Neural progenitor cell (in vitro differentiated cells): Measurements from ENCODE around the gene ZNF883. TPM values are rescaled to one million over a fixed set of nuclear protein-coding genes. Genes with fewer than 3 reads are reported as not detected.
A peak's percentile ranks its signal among the peaks of the same experiment; 100 is the strongest.

Experiments used
- DNase-seq: peaks from one replicate; pipeline ENCODE4 v3.0.0-alpha.2; 2016; ENCODE audit warnings: low spot score
- H2AFZ ChIP-seq: fragments of 200-600 bp; sonication (generic); replicated peaks from 2 replicates; pipeline ENCODE4 v1.6.1; 2016; ENCODE audit warnings: antibody characterized with exemption
- H3F3A ChIP-seq: fragments of 200-600 bp; sonication (generic); 2 replicates; pipeline ENCODE4 v1.6.1; 2016; ENCODE audit warnings: antibody characterized with exemption, low read depth
- H3K27ac ChIP-seq: fragments of 200-600 bp; sonication (generic); 2 replicates; pipeline ENCODE4 v1.5.1; 2016; ENCODE audit warnings: mild to moderate bottlenecking
- H3K27me3 ChIP-seq: fragments of 200-600 bp; sonication (generic); 2 replicates; pipeline ENCODE4 v1.6.1; 2016; ENCODE audit warnings: mild to moderate bottlenecking, moderate library complexity
- H3K36me3 ChIP-seq: fragments of 200-600 bp; sonication (generic); 2 replicates; pipeline ENCODE4 v1.5.1; 2016
- H3K4me1 ChIP-seq: fragments of 200-600 bp; sonication (generic); 2 replicates; pipeline ENCODE4 v1.6.1; 2016; ENCODE audit warnings: mixed run types
- H3K4me2 ChIP-seq: fragments of 200-600 bp; sonication (generic); 2 replicates; pipeline ENCODE4 v1.6.1; 2016
- H3K4me3 ChIP-seq: fragments of 200-600 bp; sonication (generic); 2 replicates; pipeline ENCODE4 v1.5.1; 2016
- H3K79me2 ChIP-seq: fragments of 200-600 bp; sonication (generic); 2 replicates; pipeline ENCODE4 v1.6.1; 2016; ENCODE audit warnings: low read depth
- H3K9ac ChIP-seq: fragments of 200-600 bp; sonication (generic); 2 replicates; pipeline ENCODE4 v1.6.1; 2016
- H3K9me3 ChIP-seq: fragments of 200-600 bp; sonication (generic); 2 replicates; pipeline ENCODE4 v1.5.1; 2016; ENCODE audit warnings: low read depth
- H4K20me1 ChIP-seq: fragments of 200-600 bp; sonication (generic); 2 replicates; pipeline ENCODE4 v1.6.1; 2016; ENCODE audit warnings: low read depth
- H3K27ac Mint-ChIP-seq: 3 replicates; pipeline ENCODE4 v1.8.0; 2021; ENCODE audit warnings: mixed read lengths
- H3K27me3 Mint-ChIP-seq: 2 replicates; pipeline ENCODE4 v1.8.0; 2022; ENCODE audit warnings: low read depth, mild to moderate bottlenecking, inconsistent platforms, moderate library complexity, mixed read lengths; ENCODE audit not compliant: insufficient read depth
- H3K36me3 Mint-ChIP-seq: 3 replicates; pipeline ENCODE4 v1.8.0; 2021; ENCODE audit warnings: mixed read lengths
- H3K4me1 Mint-ChIP-seq: 3 replicates; pipeline ENCODE4 v1.8.0; 2021; ENCODE audit warnings: mixed read lengths
- H3K4me3 Mint-ChIP-seq: 3 replicates; pipeline ENCODE4 v1.8.0; 2021; ENCODE audit warnings: mild to moderate bottlenecking, moderate library complexity, mixed read lengths
- H3K9me3 Mint-ChIP-seq: 3 replicates; pipeline ENCODE4 v1.8.0; 2020; ENCODE audit warnings: mixed read lengths
- EZH2 ChIP-seq: fragments of 200-600 bp; sonication (generic); IDR thresholded peaks from 2 replicates; pipeline ENCODE4 v1.6.1; 2017; ENCODE audit warnings: antibody characterized with exemption, mild to moderate bottlenecking, moderate library complexity
- EZH2phosphoT487 ChIP-seq: fragments of 200-600 bp; sonication (generic); IDR thresholded peaks from 2 replicates; pipeline ENCODE4 v1.6.1; 2017; ENCODE audit warnings: antibody characterized with exemption
- total RNA-seq: library from RNA; depleted of rRNA; stranded (reverse); fragments of >200 nt; gene quantifications from 2 replicates; pipeline ENCODE4 v1.2.3, GENCODE V29; 2015; ENCODE audit warnings: low replicate concordance
- TF ChIP-seq, protein P1 (sequence below): fragments of 200-600 bp; sonication (generic); IDR thresholded peaks from 2 replicates; pipeline ENCODE4 v1.5.1; 2017; ENCODE audit warnings: antibody characterized with exemption, mild to moderate bottlenecking

Gene ZNF883
- total RNA-seq, 1 donor from 2014 or later, result 20.0 TPM

DNA sequence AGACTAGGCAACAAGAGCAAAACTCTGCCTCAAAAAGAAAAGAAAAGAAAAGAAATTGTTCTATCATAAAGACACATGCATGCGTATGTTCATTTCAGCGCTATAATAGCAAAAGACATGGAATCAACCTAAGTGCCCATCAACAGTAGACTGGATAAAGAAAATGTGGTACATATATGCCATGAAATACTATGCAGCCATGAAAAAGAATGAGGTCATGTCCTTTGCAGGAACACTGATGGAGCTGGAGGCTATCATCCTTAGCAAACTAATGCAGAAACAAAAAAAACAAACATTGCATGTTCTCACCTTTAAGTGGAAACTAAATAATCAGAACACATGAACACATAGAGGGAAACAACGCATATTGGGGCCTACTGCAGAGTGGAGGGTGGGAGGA is 6.3 kb upstream of the ZNF883 start:
- Histone ChIP-seq H2AFZ (no peak overlapping the region), H3K4me2 (no peak overlapping the region), H3K9me3 (peaks cover 6% of the 10 kb centered on the region), H3K9ac (no peak overlapping the region), H3K79me2 (no peaks in the 10 kb centered on the region), H3K27me3 (no peaks in the 10 kb centered on the region), H3K4me1 (no peaks in the 10 kb centered on the region), H3K4me3 (no peak overlapping the region), H3K27ac (no peak overlapping the region), H4K20me1 (no peaks in the 10 kb centered on the region), H3K36me3 (no peaks in the 10 kb centered on the region), H3F3A (no peaks in the 10 kb centered on the region)
- TF ChIP-seq, protein P1, sequence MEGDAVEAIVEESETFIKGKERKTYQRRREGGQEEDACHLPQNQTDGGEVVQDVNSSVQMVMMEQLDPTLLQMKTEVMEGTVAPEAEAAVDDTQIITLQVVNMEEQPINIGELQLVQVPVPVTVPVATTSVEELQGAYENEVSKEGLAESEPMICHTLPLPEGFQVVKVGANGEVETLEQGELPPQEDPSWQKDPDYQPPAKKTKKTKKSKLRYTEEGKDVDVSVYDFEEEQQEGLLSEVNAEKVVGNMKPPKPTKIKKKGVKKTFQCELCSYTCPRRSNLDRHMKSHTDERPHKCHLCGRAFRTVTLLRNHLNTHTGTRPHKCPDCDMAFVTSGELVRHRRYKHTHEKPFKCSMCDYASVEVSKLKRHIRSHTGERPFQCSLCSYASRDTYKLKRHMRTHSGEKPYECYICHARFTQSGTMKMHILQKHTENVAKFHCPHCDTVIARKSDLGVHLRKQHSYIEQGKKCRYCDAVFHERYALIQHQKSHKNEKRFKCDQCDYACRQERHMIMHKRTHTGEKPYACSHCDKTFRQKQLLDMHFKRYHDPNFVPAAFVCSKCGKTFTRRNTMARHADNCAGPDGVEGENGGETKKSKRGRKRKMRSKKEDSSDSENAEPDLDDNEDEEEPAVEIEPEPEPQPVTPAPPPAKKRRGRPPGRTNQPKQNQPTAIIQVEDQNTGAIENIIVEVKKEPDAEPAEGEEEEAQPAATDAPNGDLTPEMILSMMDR, result no peak
- no peak for TF ChIP-seq EZH2phosphoT487
- no peak for TF ChIP-seq EZH2
- Mint-ChIP-seq H3K27ac (no peak overlapping the region), H3K9me3 (peaks cover 40% of the 10 kb centered on the region), H3K36me3 (no peaks in the 10 kb centered on the region), H3K27me3 (no peaks in the 10 kb centered on the region), H3K4me1 (no peaks in the 10 kb centered on the region), H3K4me3 (no peak overlapping the region)
- DNase-seq, result no peak

DNA sequence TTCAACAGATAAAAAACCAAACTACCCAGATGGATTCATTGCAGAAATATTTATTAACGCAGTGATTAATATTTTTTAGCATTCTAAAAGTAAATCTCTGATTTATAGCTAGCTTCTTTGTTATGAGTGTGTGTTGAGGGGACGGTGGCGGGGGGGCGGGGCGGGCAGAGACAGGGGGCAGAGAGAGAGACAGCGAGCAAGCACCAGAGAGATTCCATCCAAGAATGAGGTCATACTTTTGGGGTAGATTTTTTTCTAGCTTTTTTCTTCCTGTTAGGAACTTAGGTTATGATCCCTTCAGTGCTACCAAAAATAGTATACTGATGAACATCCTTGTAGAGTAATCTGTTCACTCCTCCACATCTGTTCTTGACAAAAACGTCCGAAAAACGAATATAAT is 500 bp upstream of the ZNF883 start:
- Mint-ChIP-seq H3K36me3 (no peaks in the 10 kb centered on the region), H3K9me3 (peaks cover 39% of the 10 kb centered on the region), H3K27ac (no peak overlapping the region), H3K27me3 (peaks cover 5% of the 10 kb centered on the region), H3K4me1 (no peaks in the 10 kb centered on the region), H3K4me3 (peak overlapping the region; percentile 79)
- Histone ChIP-seq H3K4me1 (no peaks in the 10 kb centered on the region), H3K4me2 (peak overlapping the region; percentile 77), H3K4me3 (peak overlapping the region; percentile 55), H3K27me3 (no peaks in the 10 kb centered on the region), H3K9me3 (no peaks in the 10 kb centered on the region), H3K9ac (no peak overlapping the region), H3K36me3 (no peaks in the 10 kb centered on the region), H2AFZ (peak overlapping the region; percentile 86), H3F3A (no peaks in the 10 kb centered on the region), H3K79me2 (no peaks in the 10 kb centered on the region), H4K20me1 (no peaks in the 10 kb centered on the region), H3K27ac (no peak overlapping the region)
- TF ChIP-seq EZH2phosphoT487, result no peak
- TF ChIP-seq EZH2, result no peak
- TF ChIP-seq, protein P1, result no peak
- no peak for DNase-seq

DNA sequence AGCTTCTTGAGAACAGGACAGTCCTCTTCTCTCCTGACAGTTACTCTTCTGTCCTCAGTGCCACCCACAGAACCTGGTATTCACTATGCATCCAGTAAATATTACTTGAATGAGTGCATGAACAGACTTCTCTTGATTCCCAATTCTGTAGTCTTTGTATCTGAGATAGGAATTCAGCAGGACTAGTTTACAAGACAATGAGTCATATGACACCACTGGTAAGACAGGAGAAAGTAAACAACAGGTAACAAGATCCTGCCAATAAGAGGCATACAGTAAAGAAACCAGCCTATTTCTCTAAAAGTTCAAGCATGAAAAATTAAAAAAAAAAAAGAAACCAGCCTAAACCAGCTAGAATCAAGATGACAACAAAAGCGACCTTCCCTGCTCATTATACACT is 6.2 kb downstream of the ZNF883 start:
- H3K36me3 ChIP-seq, result peaks cover 28% of the 10 kb centered on the region
- Mint-ChIP-seq H3K27ac (no peak overlapping the region), H3K27me3 (no peaks in the 10 kb centered on the region), H3K9me3 (peaks cover 36% of the 10 kb centered on the region), H3K4me3 (no peak overlapping the region), H3K36me3 (no peaks in the 10 kb centered on the region), H3K4me1 (no peaks in the 10 kb centered on the region)
- TF ChIP-seq, protein P1, result no peak
- no peak for TF ChIP-seq EZH2phosphoT487
- TF ChIP-seq EZH2, result no peak
- H2AFZ ChIP-seq, result no peak overlapping the region
- no peaks in the 10 kb centered on the region for H3K4me1 ChIP-seq
- H3K27me3 ChIP-seq, result no peaks in the 10 kb centered on the region
- no peak overlapping the region for H3K27ac ChIP-seq
- H3F3A ChIP-seq, result no peaks in the 10 kb centered on the region
- no peak for DNase-seq
- H4K20me1 ChIP-seq, result no peaks in the 10 kb centered on the region
- no peak overlapping the region for H3K9ac ChIP-seq
- no peak overlapping the region for H3K4me2 ChIP-seq
- no peak overlapping the region for H3K4me3 ChIP-seq
- H3K79me2 ChIP-seq, result no peaks in the 10 kb centered on the region
- peaks cover 22% of the 10 kb centered on the region for H3K9me3 ChIP-seq
